KMS-11 (cell line): ENCODE data around the gene NLK.

ENCODE experiments used
- H2AFZ ChIP-seq: fragments of 200-600 bp; sonication (generic); 2 replicates; pipeline ENCODE4 v1.6.1; 2016; ENCODE audit warnings: antibody characterized with exemption, mixed run types, low read depth
- H3K27ac ChIP-seq: fragments of 200-600 bp; sonication (generic); 2 replicates; pipeline ENCODE4 v1.6.1; 2016; ENCODE audit warnings: mild to moderate bottlenecking, mixed run types
- H3K27me3 ChIP-seq: fragments of 200-600 bp; sonication (generic); 2 replicates; pipeline ENCODE4 v1.6.1; 2017; ENCODE audit warnings: mild to moderate bottlenecking, low read depth, mixed run types, moderate library complexity; ENCODE audit not compliant: insufficient read depth
- H3K36me3 ChIP-seq: fragments of 200-600 bp; sonication (generic); 2 replicates; pipeline ENCODE4 v1.6.1; 2017; ENCODE audit warnings: mild to moderate bottlenecking, mixed run types; ENCODE audit not compliant: insufficient read depth
- H3K4me1 ChIP-seq: fragments of 200-600 bp; sonication (generic); 2 replicates; pipeline ENCODE4 v1.6.1; 2016; ENCODE audit warnings: mild to moderate bottlenecking, low read depth, mixed run types; ENCODE audit not compliant: poor library complexity, severe bottlenecking
- H3K4me2 ChIP-seq: fragments of 200-600 bp; sonication (generic); 2 replicates; pipeline ENCODE4 v1.7.0; 2016; ENCODE audit warnings: mild to moderate bottlenecking, mixed run types
- H3K4me3 ChIP-seq: fragments of 200-600 bp; sonication (generic); IDR thresholded peaks from 2 replicates; pipeline ENCODE4 v1.6.1; 2017; ENCODE audit warnings: low read depth, low read length, mixed read lengths; ENCODE audit not compliant: insufficient read depth
- H3K79me2 ChIP-seq: fragments of 200-600 bp; sonication (generic); 2 replicates; pipeline ENCODE4 v1.6.1; 2016; ENCODE audit warnings: low read depth, mixed run types; ENCODE audit not compliant: insufficient read depth
- H3K9ac ChIP-seq: fragments of 200-600 bp; sonication (generic); 2 replicates; pipeline ENCODE4 v1.6.1; 2016; ENCODE audit warnings: mild to moderate bottlenecking, mixed run types
- H4K20me1 ChIP-seq: fragments of 200-600 bp; sonication (generic); 2 replicates; pipeline ENCODE4 v1.6.1; 2016; ENCODE audit warnings: mild to moderate bottlenecking, mixed run types; ENCODE audit not compliant: insufficient read depth
- CTCF ChIP-seq: fragments of 200-600 bp; sonication (generic); conservative IDR thresholded peaks from 2 replicates; pipeline ENCODE4 v1.6.1; 2017; ENCODE audit warnings: low read depth, mild to moderate bottlenecking, antibody characterized with exemption, low read length, moderate library complexity, mixed read lengths

The NLK gene

GRCh38 chr17:28117304-28117703 is 74.8 kb downstream of the NLK start:
- peaks cover 34% of the 10 kb centered on the region for H3K4me1 ChIP-seq
- H3K27me3 ChIP-seq: no peaks in the 10 kb centered on the region
- H3K27ac ChIP-seq: no peak overlapping the region
- H2AFZ ChIP-seq: no peak overlapping the region
- TF ChIP-seq CTCF: no peak
- H4K20me1 ChIP-seq: no peaks in the 10 kb centered on the region
- H3K36me3 ChIP-seq: no peaks in the 10 kb centered on the region
- H3K4me2 ChIP-seq: peak overlapping the region; percentile 85; the same call in 1 of the 2 replicates
- H3K4me3 ChIP-seq: no peak overlapping the region
- H3K9ac ChIP-seq: no peak overlapping the region
- no peaks in the 10 kb centered on the region for H3K79me2 ChIP-seq

GRCh38 chr17:28118362-28118761 is 75.9 kb downstream of the NLK start:
- Histone ChIP-seq H3K36me3 (no peaks in the 10 kb centered on the region), H3K4me2 (peak overlapping the region; percentile 85), H3K4me3 (no peak overlapping the region), H3K27me3 (no peaks in the 10 kb centered on the region), H3K4me1 (peaks cover 29% of the 10 kb centered on the region), H3K9ac (no peak overlapping the region), H4K20me1 (no peaks in the 10 kb centered on the region), H3K79me2 (no peaks in the 10 kb centered on the region), H3K27ac (peak overlapping the region; percentile 30; the same call in 1 of the 2 replicates), H2AFZ (no peak overlapping the region)
- TF ChIP-seq CTCF: no peak

- Histone ChIP-seq H4K20me1 (no peaks in the 10 kb centered on the region), H3K27ac (no peak overlapping the region), H3K4me3 (no peak overlapping the region), H2AFZ (no peak overlapping the region), H3K27me3 (no peaks in the 10 kb centered on the region), H3K9ac (no peak overlapping the region), H3K79me2 (no peaks in the 10 kb centered on the region), H3K4me1 (peaks cover 29% of the 10 kb centered on the region), H3K4me2 (peak overlapping the region; percentile 85), H3K36me3 (no peaks in the 10 kb centered on the region)
- TF ChIP-seq CTCF: no peak
These were observed 76.6 kb downstream of the NLK start for GRCh38 chr17:28119046-28119445.

GRCh38 chr17:28119560-28119959 is 77.1 kb downstream of the NLK start:
- H4K20me1 ChIP-seq: no peaks in the 10 kb centered on the region
- H3K27me3 ChIP-seq: no peaks in the 10 kb centered on the region
- no peak for TF ChIP-seq CTCF
- H3K36me3 ChIP-seq: no peaks in the 10 kb centered on the region
- no peak overlapping the region for H3K27ac ChIP-seq
- H3K79me2 ChIP-seq: no peaks in the 10 kb centered on the region
- no peak overlapping the region for H3K9ac ChIP-seq
- peaks cover 29% of the 10 kb centered on the region for H3K4me1 ChIP-seq
- no peak overlapping the region for H2AFZ ChIP-seq
- no peak overlapping the region for H3K4me3 ChIP-seq
- no peak overlapping the region for H3K4me2 ChIP-seq
